NT2/D1 (cell line): ENCODE results near the gene NOTCH2.
"Not testable (repeated sequence)": the region's sequence is repeated elsewhere in the genome, so short reads cannot be mapped to it uniquely, and the experiment has no call there.

Experiments
- SUZ12 ChIP-seq: IDR thresholded peaks from 2 replicates; pipeline ENCODE4 v1.6.1; 2011; ENCODE audit not compliant: insufficient read length, insufficient read depth; ENCODE audit errors: extremely low read depth
- ZNF274 ChIP-seq: IDR thresholded peaks from 2 replicates; pipeline ENCODE4 v1.6.1; 2011; ENCODE audit warnings: mild to moderate bottlenecking, low read depth, low read length

GRCh38 chr1:120096981-120097545, 27.6 kb upstream of the NOTCH2 start:
- TF ChIP-seq SUZ12, ZNF274: not testable (repeated sequence)
